GM23338 (cell line): ENCODE results near the gene ELL3. TPM values are rescaled to one million over a fixed set of nuclear protein-coding genes. Genes with fewer than 3 reads are reported as not detected.

Source experiments
- ATAC-seq: fragments of 200-7000 bp; cut with Tn5 transposase; 3 replicates; pipeline ENCODE4 v1.9.1; 2020
- DNase-seq: peaks from one replicate; pipeline ENCODE4 v3.0.0-alpha.2; 2015; ENCODE audit warnings: low spot score
- H2AFZ ChIP-seq: fragments of 200-600 bp; sonication (generic); 2 replicates; pipeline ENCODE4 v1.8.0; 2016; ENCODE audit warnings: antibody characterized with exemption, mild to moderate bottlenecking, moderate library complexity
- H3F3A ChIP-seq: fragments of 200-600 bp; sonication (generic); replicated peaks from 2 replicates; pipeline ENCODE4 v1.8.0; 2017; ENCODE audit warnings: antibody characterized with exemption, mixed run types, low read depth
- H3K27ac ChIP-seq: fragments of 200-600 bp; sonication (generic); 2 replicates; pipeline ENCODE4 v1.6.1; 2016; ENCODE audit warnings: low read depth
- H3K27me3 ChIP-seq: fragments of 200-600 bp; sonication (generic); 2 replicates; pipeline ENCODE4 v1.8.0; 2016; ENCODE audit warnings: mild to moderate bottlenecking, mixed run types, moderate library complexity; ENCODE audit not compliant: insufficient read depth
- H3K36me3 ChIP-seq: fragments of 200-600 bp; sonication (generic); 2 replicates; pipeline ENCODE4 v1.8.0; 2016; ENCODE audit warnings: mild to moderate bottlenecking; ENCODE audit not compliant: insufficient read depth
- H3K4me1 ChIP-seq: fragments of 200-600 bp; sonication (generic); 2 replicates; pipeline ENCODE4 v1.8.0; 2016; ENCODE audit warnings: mild to moderate bottlenecking, moderate library complexity; ENCODE audit not compliant: insufficient read depth
- H3K4me2 ChIP-seq: fragments of 200-600 bp; sonication (generic); 2 replicates; pipeline ENCODE4 v1.7.1; 2017; ENCODE audit warnings: mixed run types
- H3K4me3 ChIP-seq: fragments of 200-600 bp; sonication (generic); 2 replicates; pipeline ENCODE4 v1.6.1; 2016; ENCODE audit warnings: mixed run types
- H3K79me2 ChIP-seq: fragments of 200-600 bp; sonication (generic); replicated peaks from 2 replicates; pipeline ENCODE4 v1.8.0; 2017; ENCODE audit warnings: mild to moderate bottlenecking; ENCODE audit not compliant: insufficient read depth
- H3K9me2 ChIP-seq: fragments of 200-600 bp; sonication (generic); 2 replicates; pipeline ENCODE4 v1.8.0; 2017; ENCODE audit not compliant: insufficient read depth
- H4K20me1 ChIP-seq: fragments of 200-600 bp; sonication (generic); replicated peaks from 2 replicates; pipeline ENCODE4 v1.8.0; 2017; ENCODE audit warnings: mild to moderate bottlenecking; ENCODE audit not compliant: insufficient read depth
- H3K27ac Mint-ChIP-seq: 2 replicates; pipeline ENCODE4 v1.8.0; 2020; ENCODE audit warnings: inconsistent platforms, mild to moderate bottlenecking, moderate library complexity, mixed read lengths
- H3K27me3 Mint-ChIP-seq: 3 replicates; pipeline ENCODE4 v1.8.0; 2022; ENCODE audit warnings: low read depth, mild to moderate bottlenecking, moderate library complexity, mixed read lengths, inconsistent platforms; ENCODE audit not compliant: insufficient read depth, poor library complexity
- H3K36me3 Mint-ChIP-seq: 3 replicates; pipeline ENCODE4 v1.8.0; 2021; ENCODE audit warnings: low read depth, mild to moderate bottlenecking, inconsistent platforms, moderate library complexity, mixed read lengths
- H3K4me1 Mint-ChIP-seq: 3 replicates; pipeline ENCODE4 v1.8.0; 2020; ENCODE audit warnings: mild to moderate bottlenecking, inconsistent platforms, mixed read lengths
- H3K4me3 Mint-ChIP-seq: 3 replicates; pipeline ENCODE4 v1.8.0; 2021; ENCODE audit warnings: moderate library complexity, mild to moderate bottlenecking, inconsistent platforms, mixed read lengths
- H3K9me3 Mint-ChIP-seq: 3 replicates; pipeline ENCODE4 v1.8.0; 2020; ENCODE audit warnings: moderate library complexity, mild to moderate bottlenecking, inconsistent platforms, mixed read lengths
- CREB1 ChIP-seq: fragments of 250-450 bp; sonication (Bioruptor Pico); IDR thresholded peaks from 2 replicates; pipeline ENCODE4 v1.5.0; 2020; ENCODE audit warnings: low read depth, mild to moderate bottlenecking, moderate library complexity
- CTCF ChIP-seq, 2 experiments: fragments of 200-600 bp in 1 of 2; sonication (generic) in 1 of 2; conservative IDR thresholded peaks; 2 replicates each; pipeline versions ENCODE4 v1.5.1 to v1.6.1; 2016 to 2017; ENCODE audit warnings: antibody characterized with exemption in 2 of 2, low read depth in 2 of 2, mild to moderate bottlenecking in 2 of 2, moderate library complexity in 1 of 2
- ETS1 ChIP-seq: IDR thresholded peaks from 2 replicates; pipeline ENCODE4 v1.6.1; 2016; ENCODE audit warnings: antibody characterized with exemption
- EZH2 ChIP-seq: fragments of 200-600 bp; sonication (generic); IDR thresholded peaks from one replicate; pipeline ENCODE4 v1.8.0; 2017; ENCODE audit warnings: antibody characterized with exemption, mild to moderate bottlenecking, low read depth; ENCODE audit not compliant: unreplicated experiment
- EZH2phosphoT487 ChIP-seq: fragments of 200-600 bp; sonication (generic); IDR thresholded peaks from one replicate; pipeline ENCODE4 v1.8.1; 2018; ENCODE audit warnings: antibody characterized with exemption; ENCODE audit not compliant: unreplicated experiment
- JUNB ChIP-seq: IDR thresholded peaks from one replicate; pipeline ENCODE4 v1.6.1; 2016; ENCODE audit warnings: antibody characterized with exemption; ENCODE audit not compliant: unreplicated experiment
- NANOG ChIP-seq: IDR thresholded peaks from 2 replicates; pipeline ENCODE4 v1.6.1; 2016; ENCODE audit warnings: antibody characterized with exemption, borderline replicate concordance
- POLR2AphosphoS5 ChIP-seq: IDR thresholded peaks from 2 replicates; pipeline ENCODE4 v1.6.1; 2016; ENCODE audit warnings: antibody characterized with exemption, low read depth
- REST ChIP-seq: IDR thresholded peaks from one replicate; pipeline ENCODE4 v1.6.1; 2018; ENCODE audit warnings: antibody characterized with exemption; ENCODE audit not compliant: unreplicated experiment
- STAT1 ChIP-seq: IDR thresholded peaks from one replicate; pipeline ENCODE4 v1.6.1; 2016; ENCODE audit warnings: antibody characterized with exemption; ENCODE audit not compliant: unreplicated experiment
- ZNF114 ChIP-seq: fragments of 250-450 bp; sonication (Bioruptor Pico); IDR thresholded peaks from 2 replicates; pipeline ENCODE4 v1.5.0; 2020; ENCODE audit warnings: mild to moderate bottlenecking, moderate library complexity
- ZNF331 ChIP-seq: fragments of 250-450 bp; sonication (Bioruptor Pico); IDR thresholded peaks from 2 replicates; pipeline ENCODE4 v1.5.0; 2020; ENCODE audit warnings: low read depth, mild to moderate bottlenecking, moderate library complexity
- ZNF462 ChIP-seq: fragments of 250-450 bp; sonication (Bioruptor Pico); IDR thresholded peaks from 2 replicates; pipeline ENCODE4 v1.5.0; 2020; ENCODE audit warnings: mild to moderate bottlenecking, moderate library complexity
- polyA plus RNA-seq: library from polyadenylated mRNA; unstranded; fragments of >200 nt; fragmentation: Nextera tagmentation; extraction: Ambion mirVana; gene quantifications from 2 replicates; pipeline ENCODE4 v1.2.1, GENCODE V29; 2016
- total RNA-seq: library from RNA; depleted of rRNA; stranded (reverse); fragments of >200 nt; shearing (Covaris generic); gene quantifications from 2 replicates; pipeline ENCODE4 v1.2.3, GENCODE V29; 2014

Gene ELL3
- total and polyA plus RNA-seq, 2 experiments from 2014 or later: 13.6 to 14.2 TPM

- H3F3A ChIP-seq: peaks cover 71% of the 10 kb centered on the region
- H3K36me3 Mint-ChIP-seq: peaks cover 64% of the 10 kb centered on the region
- no peak for ATAC-seq
- peaks cover 11% of the 10 kb centered on the region for H3K4me1 ChIP-seq
- no peak overlapping the region for H3K27ac ChIP-seq
- no peak overlapping the region for H3K4me3 Mint-ChIP-seq
- no peak overlapping the region for H3K4me2 ChIP-seq
- no peaks in the 10 kb centered on the region for H3K79me2 ChIP-seq
- no peak overlapping the region for H2AFZ ChIP-seq
- peaks cover 50% of the 10 kb centered on the region for H3K36me3 ChIP-seq
- H3K9me2 ChIP-seq: no peaks in the 10 kb centered on the region
- H4K20me1 ChIP-seq: peaks cover 32% of the 10 kb centered on the region
- TF ChIP-seq REST: no peak
- no peak for TF ChIP-seq ZNF114 (CRISPR knock-in tag)
- TF ChIP-seq STAT1: no peak
- no peak for TF ChIP-seq ZNF462
- no peak for TF ChIP-seq EZH2phosphoT487
- no peak for TF ChIP-seq ZNF331 (CRISPR knock-in tag)
- no peak for TF ChIP-seq CTCF (conservative IDR thresholded peaks at IDR 0.05; ENCODE audit: low read depth in 2 of 2)
- no peak for TF ChIP-seq NANOG
- TF ChIP-seq CREB1 (CRISPR knock-in tag): no peak
- no peak for TF ChIP-seq EZH2
- TF ChIP-seq POLR2AphosphoS5: no peak
- TF ChIP-seq ETS1: no peak
- TF ChIP-seq JUNB: no peak
- H3K4me3 ChIP-seq: no peak overlapping the region
- no peaks in the 10 kb centered on the region for H3K27me3 ChIP-seq
- H3K27me3 Mint-ChIP-seq: peaks cover 11% of the 10 kb centered on the region
- H3K4me1 Mint-ChIP-seq: peaks cover 17% of the 10 kb centered on the region
- H3K9me3 Mint-ChIP-seq: no peaks in the 10 kb centered on the region
- no peak overlapping the region for H3K27ac Mint-ChIP-seq
- no peak for DNase-seq
Observed at GRCh38 chr15:43772624-43773023, 4.1 kb downstream of the ELL3 start.
